IPS DF 19.7 (cell line): ENCODE measurements around the gene STMND1.
"Not testable (repeated sequence)": the region's sequence is repeated elsewhere in the genome, so short reads cannot be mapped to it uniquely, and the experiment has no call there.

Source experiments
- DNase-seq: peaks from one replicate; pipeline ENCODE4 v3.0.0-alpha.2; 2013; ENCODE audit warnings: low read depth, low spot score

STMND1 gene

GRCh38 chr6:17101422-17102257 is at the start of gene STMND1:
Gene STMND1 (plus strand): TSS chr6:17102050. CDS start chr6:17102258, 208 bp downstream.
- no peak for DNase-seq

DNA sequence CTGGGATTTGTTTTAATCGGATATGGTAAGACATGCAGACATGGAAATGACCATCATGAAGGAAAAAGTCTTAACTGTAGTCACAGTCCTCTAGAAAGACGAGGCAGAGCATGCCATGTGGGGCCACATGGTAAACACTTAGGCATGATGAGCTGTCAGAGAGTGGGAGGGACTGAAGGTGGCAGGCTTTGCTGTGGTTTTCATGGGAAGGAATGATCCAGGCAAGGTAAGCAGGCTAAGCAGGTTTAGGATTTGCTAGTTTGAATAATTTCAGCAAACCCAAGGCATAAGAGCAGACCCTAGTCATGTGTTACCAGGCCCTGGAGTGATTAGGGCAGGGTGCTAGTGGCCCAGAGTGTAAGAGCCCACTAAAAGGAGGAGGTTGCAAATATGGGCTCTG is 47.2 kb upstream of the STMND1 start:
- no peak for DNase-seq

DNA sequence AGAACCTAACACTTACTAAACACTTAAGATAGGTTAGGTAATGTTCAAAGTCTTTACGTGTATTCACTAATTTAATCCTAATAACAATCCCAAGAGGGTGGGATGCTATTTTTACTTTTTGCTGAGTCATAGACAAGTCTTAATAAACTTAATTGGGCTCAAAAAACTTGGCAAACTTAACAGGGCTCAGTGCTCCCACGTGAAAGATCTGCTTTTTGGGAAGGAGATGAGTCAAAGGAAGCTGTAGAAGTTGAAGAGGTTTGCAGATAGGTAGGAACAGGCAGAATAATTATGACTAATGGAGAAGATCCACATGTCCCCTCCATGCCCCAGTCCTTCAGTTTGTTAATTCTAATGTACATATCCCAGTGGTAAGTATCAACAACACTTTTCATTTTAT is 44.5 kb upstream of the STMND1 start:
- DNase-seq = no peak

- DNase-seq = no peak
Observed at GRCh38 chr6:17058550-17058949, 43.3 kb upstream of the STMND1 start.

GRCh38 chr6:17059022-17059421 is 42.8 kb upstream of the STMND1 start:
- DNase-seq = no peak

DNA sequence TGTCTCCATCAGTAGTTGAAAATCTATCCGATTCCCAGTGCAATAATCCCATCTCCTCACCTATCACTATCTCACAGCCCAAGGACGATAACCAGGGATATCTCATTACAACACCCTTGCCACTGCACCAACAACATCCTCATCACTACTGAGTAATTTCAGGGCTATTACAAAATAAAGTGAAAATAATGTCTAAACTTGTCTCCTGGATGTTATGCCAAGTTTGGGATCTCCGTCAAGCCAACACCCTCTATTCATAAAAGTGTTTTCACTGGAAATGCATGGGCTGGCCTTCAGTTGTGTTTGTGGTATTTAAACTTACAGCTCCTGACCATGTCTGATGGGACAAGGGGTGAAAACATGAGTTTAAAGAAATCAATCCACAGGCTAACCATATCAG is 42.0 kb upstream of the STMND1 start:
- DNase-seq = no peak

DNA sequence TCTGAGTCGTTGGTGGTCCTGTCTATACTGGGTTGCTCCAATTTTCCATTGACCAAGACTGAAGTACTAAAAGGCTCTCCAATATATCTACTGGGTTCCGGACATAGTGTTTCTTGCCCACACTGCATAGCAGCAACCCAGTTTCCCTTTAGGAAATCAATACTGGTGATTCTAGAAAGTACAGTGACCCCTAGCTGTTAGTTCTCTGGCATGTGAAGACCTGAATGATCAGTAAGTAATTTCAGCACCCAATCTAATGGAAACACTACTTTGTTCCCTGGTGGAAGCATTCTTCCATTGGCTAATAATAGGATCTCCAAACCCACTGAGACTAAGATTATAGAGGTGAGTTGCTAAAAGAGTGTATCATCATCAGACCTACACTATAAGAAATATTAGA is 40.8 kb upstream of the STMND1 start:
- no peak for DNase-seq

GRCh38 chr6:17062871-17063440 is 38.9 kb upstream of the STMND1 start:
- DNase-seq = no peak

DNA sequence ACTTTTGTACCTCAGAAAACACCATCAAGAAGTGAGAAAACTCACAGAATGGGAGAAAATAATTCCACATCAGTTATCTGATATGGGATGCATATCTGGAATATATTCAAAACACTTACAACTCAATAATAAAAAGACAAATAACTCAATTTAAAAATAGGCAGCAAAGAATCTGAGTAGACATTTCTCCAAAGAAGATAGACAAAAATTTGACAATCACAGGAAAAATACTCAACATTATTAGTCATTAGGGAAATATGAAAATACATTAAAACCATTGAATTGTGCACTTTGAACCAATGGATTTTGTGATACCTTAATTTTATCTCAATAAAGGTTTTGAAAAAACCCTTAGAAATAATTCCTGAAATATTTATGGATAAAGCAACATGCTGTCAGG is 36.9 kb upstream of the STMND1 start:
- no peak for DNase-seq

- DNase-seq = no peak
Observed at GRCh38 chr6:17066610-17067009, 35.2 kb upstream of the STMND1 start.

DNA sequence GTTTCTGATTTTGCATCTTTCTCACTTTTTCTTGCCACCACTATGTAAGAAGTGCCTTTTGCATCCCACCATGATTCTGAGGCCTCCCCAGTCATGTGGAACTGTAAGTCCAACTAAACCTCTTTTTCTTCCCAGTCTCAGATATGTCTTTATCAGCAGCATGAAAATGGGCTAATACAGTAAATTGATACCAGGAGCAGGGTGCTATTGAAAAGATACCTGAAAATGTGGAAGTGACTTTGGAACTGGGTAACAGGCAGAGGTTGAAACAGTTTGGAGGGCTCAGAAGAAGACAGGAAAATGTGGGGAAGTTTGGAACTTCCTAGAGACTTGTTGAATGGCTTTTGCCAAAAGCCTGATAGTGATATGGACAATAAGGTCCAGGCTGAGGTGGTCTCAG is 32.9 kb upstream of the STMND1 start:
- DNase-seq = not testable (repeated sequence)

GRCh38 chr6:17070400-17070799 is 31.4 kb upstream of the STMND1 start:
- not testable (repeated sequence) for DNase-seq

GRCh38 chr6:17073596-17073995 is 28.3 kb upstream of the STMND1 start:
- not testable (repeated sequence) for DNase-seq

DNA sequence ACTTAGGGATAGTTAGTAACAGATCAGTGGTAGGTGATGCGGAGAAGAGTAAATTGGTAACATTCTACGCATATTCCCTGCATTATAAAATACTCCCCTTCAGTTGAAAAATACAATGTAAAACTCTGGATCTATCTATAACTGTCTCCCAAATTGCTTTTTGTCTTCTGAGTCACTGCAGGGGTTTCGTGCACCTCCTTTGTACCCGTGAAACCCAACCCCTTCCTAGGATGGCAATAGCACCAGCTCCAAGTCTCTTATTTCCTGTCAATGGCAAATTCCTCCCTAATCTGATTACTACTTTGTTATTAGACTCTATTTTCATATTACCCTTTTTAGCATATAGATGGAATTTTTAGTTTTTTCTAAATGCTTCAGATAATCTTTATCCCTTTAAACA is 20.6 kb upstream of the STMND1 start:
- no peak for DNase-seq

- DNase-seq = no peak
Observed at GRCh38 chr6:17081860-17082508, 19.9 kb upstream of the STMND1 start.

DNA sequence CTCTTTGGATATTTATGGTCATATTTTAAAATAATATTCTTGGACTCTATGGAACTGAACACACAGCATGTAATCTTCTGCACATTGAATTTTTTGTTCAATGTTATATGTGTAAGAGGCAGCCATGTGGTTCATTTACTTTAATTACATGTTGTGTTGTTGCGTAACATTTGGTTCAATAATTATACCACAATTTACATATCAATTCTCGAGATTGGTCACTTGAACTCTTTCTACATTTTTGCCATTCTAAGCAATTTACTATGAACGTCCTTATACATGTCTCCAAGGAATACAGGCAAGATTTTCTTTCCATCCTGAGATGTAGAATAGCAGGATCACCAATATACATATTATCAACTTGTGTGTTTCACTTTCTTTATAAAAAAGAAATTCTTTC is 18.5 kb upstream of the STMND1 start:
- no peak for DNase-seq

GRCh38 chr6:17086469-17086868 is 15.4 kb upstream of the STMND1 start:
- DNase-seq = no peak

DNA sequence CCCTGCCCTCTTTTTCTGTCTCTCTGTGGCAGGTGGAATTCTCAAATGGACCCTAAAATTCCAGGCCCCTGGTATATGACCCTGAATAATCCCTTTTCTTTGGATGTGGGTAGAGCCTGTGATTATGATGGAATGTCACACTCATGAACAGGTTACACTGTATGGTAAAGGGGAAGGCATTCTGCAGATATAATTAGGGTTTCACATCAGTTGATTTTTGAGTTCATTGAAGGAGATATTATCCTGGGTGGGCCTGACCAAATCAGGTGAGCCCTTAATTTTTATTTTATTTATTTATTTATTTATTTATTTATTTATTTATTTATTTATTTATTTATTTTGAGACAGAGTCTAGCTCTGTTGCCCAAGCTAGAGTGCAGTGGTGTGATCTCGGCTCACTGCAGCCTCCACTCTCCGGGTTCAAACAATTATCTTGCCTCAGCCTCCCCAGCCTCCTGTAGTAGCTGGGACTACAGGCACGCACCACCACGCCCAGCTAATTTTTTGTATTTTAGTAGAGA is 13.7 kb upstream of the STMND1 start:
- no peak for DNase-seq

- DNase-seq = no peak
Observed at GRCh38 chr6:17091122-17091521, 10.7 kb upstream of the STMND1 start.

- no peak for DNase-seq
Observed at GRCh38 chr6:17093686-17094085, 8.2 kb upstream of the STMND1 start.

DNA sequence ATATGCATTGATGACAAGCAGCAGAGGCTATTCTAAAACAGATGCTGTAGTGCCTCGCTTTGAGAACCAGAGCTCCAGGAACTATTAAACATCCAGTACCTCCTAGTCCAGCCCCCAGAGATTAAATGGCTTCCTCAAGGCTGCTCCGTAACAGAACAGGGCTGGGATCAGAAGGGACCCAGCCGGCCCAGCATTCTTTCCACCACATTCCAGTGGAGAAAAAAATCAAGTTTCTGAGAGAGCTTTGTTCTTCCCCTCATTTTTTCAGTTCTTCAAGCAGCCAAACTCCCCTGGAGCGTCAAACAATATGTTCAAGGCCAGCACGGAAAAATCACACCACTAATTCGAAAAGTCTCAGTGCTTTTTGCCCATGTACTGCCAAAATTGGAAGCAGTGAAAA is 5.8 kb upstream of the STMND1 start:
- no peak for DNase-seq

DNA sequence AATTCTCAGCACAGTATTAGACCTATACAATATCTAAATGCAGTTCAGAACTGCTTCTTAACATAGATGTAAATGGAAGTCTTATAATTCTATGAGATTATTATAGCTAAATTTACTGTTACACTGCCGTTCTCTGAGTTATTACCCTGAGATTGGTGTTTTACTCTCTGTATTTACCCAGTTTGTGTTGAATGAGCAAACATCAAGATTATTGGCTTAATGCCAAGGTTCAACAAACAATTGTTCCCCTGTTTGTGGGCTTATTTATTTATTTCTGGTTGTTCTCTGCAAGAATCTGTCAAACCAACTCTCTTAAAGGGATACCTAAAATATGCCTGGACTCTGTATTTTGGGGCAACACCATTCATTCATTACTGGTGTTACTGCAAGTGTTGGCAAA is 5.2 kb upstream of the STMND1 start:
- DNase-seq = no peak

GRCh38 chr6:17097982-17098381 is 3.9 kb upstream of the STMND1 start:
- no peak for DNase-seq
